Testis (tissue), 2 donors: ENCODE results near the gene ARSJ.

Source experiments
- CTCF ChIP-seq, 3 experiments: fragments of 450-650 bp in 2 of 3; fragments of 200-600 bp in 1 of 3; sonication (generic) in 1 of 3; IDR thresholded peaks; one replicate each; pipeline ENCODE4 v1.5.1; 2016 to 2019; ENCODE audit warnings: antibody characterized with exemption in 3 of 3, mild to moderate bottlenecking in 2 of 3, moderate library complexity in 1 of 3
- POLR2A ChIP-seq: fragments of 450-650 bp; IDR thresholded peaks from one replicate; pipeline ENCODE4 v1.6.1; 2017; ENCODE audit warnings: antibody characterized with exemption, mild to moderate bottlenecking, moderate library complexity

GRCh38 chr4:113978105-113978504 lies 1.3 kb downstream of the ARSJ start:
- TF ChIP-seq CTCF (IDR thresholded peaks at IDR 0.05) = no peak
- TF ChIP-seq POLR2A = no peak
